Peyer's patch (tissue), 4 donors: ENCODE measurements around the gene APOBEC2. TPM values are rescaled to one million over a fixed set of nuclear protein-coding genes. Genes with fewer than 3 reads are reported as not detected.

Experiments used
- DNase-seq, 3 donors: peaks; one replicate each; pipeline ENCODE4 v3.0.0-alpha.2; 2017 to 2019
- H3K27ac ChIP-seq, 4 donors: fragments of 200-600 bp; sonication (generic); one replicate each; pipeline ENCODE4 v1.5.1; 2016 to 2019
- H3K27me3 ChIP-seq, 2 donors: fragments of 200-600 bp; sonication (generic); one replicate each; pipeline ENCODE4 v1.5.1; 2019
- H3K36me3 ChIP-seq, 3 donors: fragments of 200-600 bp; sonication (generic); one replicate each; pipeline ENCODE4 v1.5.1; 2016 to 2019
- H3K4me1 ChIP-seq, 4 donors: fragments of 200-600 bp; sonication (generic); one replicate each; pipeline ENCODE4 v1.5.1; 2016 to 2019
- H3K4me3 ChIP-seq, 4 donors: fragments of 200-600 bp; sonication (generic); 1 replicate in 3 of 4; 2 replicates in 1 of 4; pipeline ENCODE4 v1.5.1; 2016 to 2019; ENCODE audit warnings: mild to moderate bottlenecking in 1 of 4
- H3K9me3 ChIP-seq, 4 donors: fragments of 200-600 bp; sonication (generic); one replicate each; pipeline ENCODE4 v1.5.1; 2016 to 2019; ENCODE audit warnings: mild to moderate bottlenecking in 1 of 4
- POLR2A ChIP-seq, 2 donors: fragments of 450-650 bp; IDR thresholded peaks; one replicate each; pipeline ENCODE4 v1.5.1; 2017; ENCODE audit warnings: antibody characterized with exemption in 2 of 2, mild to moderate bottlenecking in 2 of 2, moderate library complexity in 2 of 2
- total RNA-seq, 4 donors: library from RNA; depleted of rRNA; stranded (reverse); fragments of >200 nt; gene quantifications; one replicate each; pipeline ENCODE4 v1.1.0, GENCODE V29; 2016
- TF ChIP-seq, protein P1 (sequence below), 6 experiments: fragments of 450-650 bp in 4 of 6; fragments of 200-600 bp in 2 of 6; sonication (generic) in 1 of 6; IDR thresholded peaks; one replicate each; pipeline ENCODE4 v1.5.1; 2017 to 2019; ENCODE audit warnings: antibody characterized with exemption in 6 of 6, mild to moderate bottlenecking in 3 of 6, moderate library complexity in 1 of 6

APOBEC2 gene
- total RNA-seq, 4 donors from 2014 or later = 1.1 TPM; not detected in 3

DNA sequence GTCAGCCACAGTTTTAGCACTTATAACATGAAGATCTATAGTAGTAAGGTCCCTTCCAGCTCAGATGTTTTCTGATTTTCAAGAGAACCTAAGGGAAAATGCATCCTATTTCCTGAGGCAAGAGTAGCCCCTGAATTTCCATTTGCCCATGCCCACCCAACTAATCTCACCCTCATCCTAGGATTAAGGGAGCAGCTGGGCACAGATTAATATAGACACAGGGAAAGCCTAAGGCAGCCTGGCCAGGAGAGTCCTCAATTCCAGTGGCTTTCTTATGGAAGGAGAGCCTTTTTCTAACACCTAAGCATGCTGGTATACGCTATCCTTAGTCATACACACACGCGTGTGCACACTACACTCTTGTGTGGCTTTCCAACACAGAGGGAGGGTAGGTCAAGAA, 1.5 kb downstream of the APOBEC2 start:
- Histone ChIP-seq H3K4me3 (no peak overlapping the region), H3K36me3 (no peaks in the 10 kb centered on the region), H3K4me1 (peaks cover 0 to 7% (median 4%) of the 10 kb centered on the region in 4 donors), H3K27ac (peak overlapping the region in 1 of 4 donors; percentile 70), H3K9me3 (no peaks in the 10 kb centered on the region), H3K27me3 (no peaks in the 10 kb centered on the region)
- no peak for TF ChIP-seq POLR2A (IDR thresholded peaks at IDR 0.05)
- TF ChIP-seq, protein P1, sequence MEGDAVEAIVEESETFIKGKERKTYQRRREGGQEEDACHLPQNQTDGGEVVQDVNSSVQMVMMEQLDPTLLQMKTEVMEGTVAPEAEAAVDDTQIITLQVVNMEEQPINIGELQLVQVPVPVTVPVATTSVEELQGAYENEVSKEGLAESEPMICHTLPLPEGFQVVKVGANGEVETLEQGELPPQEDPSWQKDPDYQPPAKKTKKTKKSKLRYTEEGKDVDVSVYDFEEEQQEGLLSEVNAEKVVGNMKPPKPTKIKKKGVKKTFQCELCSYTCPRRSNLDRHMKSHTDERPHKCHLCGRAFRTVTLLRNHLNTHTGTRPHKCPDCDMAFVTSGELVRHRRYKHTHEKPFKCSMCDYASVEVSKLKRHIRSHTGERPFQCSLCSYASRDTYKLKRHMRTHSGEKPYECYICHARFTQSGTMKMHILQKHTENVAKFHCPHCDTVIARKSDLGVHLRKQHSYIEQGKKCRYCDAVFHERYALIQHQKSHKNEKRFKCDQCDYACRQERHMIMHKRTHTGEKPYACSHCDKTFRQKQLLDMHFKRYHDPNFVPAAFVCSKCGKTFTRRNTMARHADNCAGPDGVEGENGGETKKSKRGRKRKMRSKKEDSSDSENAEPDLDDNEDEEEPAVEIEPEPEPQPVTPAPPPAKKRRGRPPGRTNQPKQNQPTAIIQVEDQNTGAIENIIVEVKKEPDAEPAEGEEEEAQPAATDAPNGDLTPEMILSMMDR (IDR thresholded peaks at IDR 0.05) = no peak
- no peak for DNase-seq

DNA sequence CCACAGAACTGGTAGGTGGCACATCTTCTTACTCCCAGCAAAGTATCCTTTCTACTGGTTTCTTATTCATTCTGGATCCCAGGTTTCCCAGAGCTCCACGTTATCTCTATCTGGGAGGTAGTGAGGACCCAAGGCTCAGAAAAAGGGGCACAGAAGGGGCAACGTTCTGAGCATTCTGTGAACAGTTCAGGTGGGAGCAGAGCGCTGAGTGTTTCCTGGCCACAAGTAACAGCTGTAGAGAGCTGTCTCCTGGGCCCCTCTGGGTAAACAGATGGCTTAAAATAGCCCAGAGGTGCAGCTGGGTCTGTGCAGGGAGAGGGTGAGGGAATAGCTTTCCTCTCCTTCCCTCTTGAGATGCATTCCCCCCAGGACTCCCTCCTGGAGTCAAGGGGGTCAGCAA, 2.1 kb downstream of the APOBEC2 start:
- no peak for DNase-seq
- TF ChIP-seq POLR2A (IDR thresholded peaks at IDR 0.05) = no peak
- TF ChIP-seq, protein P1 (IDR thresholded peaks at IDR 0.05) = no peak
- H3K27ac ChIP-seq = peak overlapping the region in 1 of 4 donors; percentile 70
- H3K36me3 ChIP-seq = no peaks in the 10 kb centered on the region
- no peaks in the 10 kb centered on the region for H3K9me3 ChIP-seq
- H3K27me3 ChIP-seq = no peaks in the 10 kb centered on the region
- no peak overlapping the region for H3K4me3 ChIP-seq
- peaks cover 0 to 7% (median 4%) of the 10 kb centered on the region in 4 donors for H3K4me1 ChIP-seq

- Histone ChIP-seq H3K27ac (peak overlapping the region in 2 of 4 donors; percentile 66 to 70), H3K9me3 (no peaks in the 10 kb centered on the region), H3K36me3 (no peaks in the 10 kb centered on the region), H3K4me1 (peaks cover 0 to 7% (median 4%) of the 10 kb centered on the region in 4 donors), H3K27me3 (no peaks in the 10 kb centered on the region), H3K4me3 (no peak overlapping the region)
- TF ChIP-seq, protein P1 (IDR thresholded peaks at IDR 0.05) = no peak
- peak in 2 of 3 donors; percentile 64 to 67 for DNase-seq
These were observed 3.9 kb downstream of the APOBEC2 start for GRCh38 chr6:41056768-41057490.

DNA sequence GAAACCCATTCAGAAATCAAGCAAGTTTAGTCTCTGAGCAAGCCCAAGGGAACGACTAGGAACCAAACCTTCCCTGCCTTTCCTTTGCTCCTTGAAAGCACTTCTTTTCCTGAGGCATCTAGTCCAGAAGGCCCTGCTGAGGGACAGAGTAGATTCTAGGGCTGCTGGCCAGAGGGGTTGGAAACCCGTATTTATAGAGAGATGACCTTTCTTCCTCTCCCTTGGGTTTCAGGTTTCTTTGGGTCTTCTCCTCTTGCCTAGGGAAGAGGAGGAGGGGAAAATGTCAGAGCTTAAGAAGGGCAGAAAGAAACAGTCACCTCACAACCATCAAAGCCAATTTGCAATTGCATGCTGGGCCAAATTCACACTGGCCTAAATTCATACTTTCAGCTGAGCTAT, 5.8 kb downstream of the APOBEC2 start:
- Histone ChIP-seq H3K27me3 (no peaks in the 10 kb centered on the region), H3K36me3 (no peaks in the 10 kb centered on the region), H3K4me1 (peaks cover 0 to 8% (median 0%) of the 10 kb centered on the region in 4 donors), H3K9me3 (no peaks in the 10 kb centered on the region), H3K27ac (peak overlapping the region in 1 of 4 donors; percentile 70), H3K4me3 (no peak overlapping the region)
- TF ChIP-seq, protein P1 (IDR thresholded peaks at IDR 0.05) = no peak
- TF ChIP-seq POLR2A (IDR thresholded peaks at IDR 0.05) = no peak
- no peak for DNase-seq

DNA sequence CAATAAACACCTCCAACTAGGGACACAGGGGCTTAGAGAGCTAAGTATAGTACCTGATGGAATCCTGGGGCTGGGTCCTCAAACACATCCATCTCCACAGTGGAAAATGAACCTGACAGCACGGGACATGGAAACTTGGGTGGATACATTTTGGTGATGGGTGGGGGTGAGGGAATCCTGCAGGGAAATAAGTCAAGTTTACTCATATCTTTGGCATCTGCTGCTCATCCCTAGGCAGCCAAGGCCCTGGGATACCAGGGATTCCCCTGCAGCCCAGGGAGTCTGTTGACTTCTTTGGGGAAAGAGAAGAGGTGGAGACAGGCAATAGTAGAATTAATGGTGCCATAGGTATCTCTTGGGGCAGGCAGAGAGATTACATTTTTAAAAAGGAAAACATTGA, 6.6 kb downstream of the APOBEC2 start:
- no peaks in the 10 kb centered on the region for H3K9me3 ChIP-seq
- peak overlapping the region in 1 of 4 donors; percentile 70 for H3K27ac ChIP-seq
- H3K27me3 ChIP-seq = no peaks in the 10 kb centered on the region
- peaks cover 0 to 15% (median 0%) of the 10 kb centered on the region in 4 donors for H3K4me1 ChIP-seq
- TF ChIP-seq, protein P1 (IDR thresholded peaks at IDR 0.05) = no peak
- DNase-seq = no peak
- no peaks in the 10 kb centered on the region for H3K36me3 ChIP-seq
- no peak overlapping the region for H3K4me3 ChIP-seq
